Uterus (tissue), 2 donors: Measurements from ENCODE around the gene TDRD9.

Experiments
- POLR2A ChIP-seq, 2 donors: fragments of 450-650 bp; IDR thresholded peaks; one replicate each; pipeline ENCODE4 v1.6.1; 2016; ENCODE audit warnings: antibody characterized with exemption in 2 of 2, mild to moderate bottlenecking in 1 of 2, moderate library complexity in 1 of 2
- TF ChIP-seq, protein P1 (sequence below), 4 experiments: fragments of 200-600 bp in 2 of 4; fragments of 450-650 bp in 2 of 4; sonication (generic) in 2 of 4; IDR thresholded peaks; one replicate each; pipeline ENCODE4 v1.5.1; 2016 to 2019; ENCODE audit warnings: antibody characterized with exemption in 4 of 4, mild to moderate bottlenecking in 2 of 4, moderate library complexity in 1 of 4

DNA sequence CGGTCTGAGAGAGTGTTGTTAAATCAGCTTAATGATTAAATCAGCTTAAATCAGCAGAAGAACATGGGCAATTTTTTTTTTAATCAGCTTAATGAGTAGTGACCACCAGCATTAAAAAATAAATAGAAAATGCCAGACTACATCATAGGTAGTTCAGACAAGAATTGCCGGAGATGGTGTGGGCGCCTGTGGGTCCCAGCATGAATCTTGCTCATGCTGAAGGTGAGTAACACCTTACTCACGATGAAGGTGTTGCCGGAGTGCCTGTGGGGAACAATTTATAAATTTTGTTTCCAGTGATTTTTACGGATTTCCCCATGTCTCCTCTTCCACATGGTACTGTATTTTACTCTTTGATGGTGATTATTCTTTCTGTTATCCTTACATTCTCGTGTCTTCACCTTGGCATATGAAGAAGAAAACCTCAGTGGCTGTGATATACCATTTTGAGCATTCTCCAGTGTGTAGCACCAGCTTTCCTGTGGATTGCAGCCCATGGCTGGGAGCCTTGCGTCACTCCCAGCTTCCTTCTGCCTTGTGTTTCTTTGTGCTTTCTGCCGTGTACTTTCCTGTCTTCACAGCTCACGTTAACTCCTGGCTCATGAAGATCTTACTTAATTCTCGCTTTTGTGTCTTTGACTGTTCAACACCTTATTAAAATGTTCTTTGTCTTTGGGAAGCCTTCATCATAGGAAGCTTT lies 4.7 kb downstream of the TDRD9 start:
- TF ChIP-seq, protein P1, sequence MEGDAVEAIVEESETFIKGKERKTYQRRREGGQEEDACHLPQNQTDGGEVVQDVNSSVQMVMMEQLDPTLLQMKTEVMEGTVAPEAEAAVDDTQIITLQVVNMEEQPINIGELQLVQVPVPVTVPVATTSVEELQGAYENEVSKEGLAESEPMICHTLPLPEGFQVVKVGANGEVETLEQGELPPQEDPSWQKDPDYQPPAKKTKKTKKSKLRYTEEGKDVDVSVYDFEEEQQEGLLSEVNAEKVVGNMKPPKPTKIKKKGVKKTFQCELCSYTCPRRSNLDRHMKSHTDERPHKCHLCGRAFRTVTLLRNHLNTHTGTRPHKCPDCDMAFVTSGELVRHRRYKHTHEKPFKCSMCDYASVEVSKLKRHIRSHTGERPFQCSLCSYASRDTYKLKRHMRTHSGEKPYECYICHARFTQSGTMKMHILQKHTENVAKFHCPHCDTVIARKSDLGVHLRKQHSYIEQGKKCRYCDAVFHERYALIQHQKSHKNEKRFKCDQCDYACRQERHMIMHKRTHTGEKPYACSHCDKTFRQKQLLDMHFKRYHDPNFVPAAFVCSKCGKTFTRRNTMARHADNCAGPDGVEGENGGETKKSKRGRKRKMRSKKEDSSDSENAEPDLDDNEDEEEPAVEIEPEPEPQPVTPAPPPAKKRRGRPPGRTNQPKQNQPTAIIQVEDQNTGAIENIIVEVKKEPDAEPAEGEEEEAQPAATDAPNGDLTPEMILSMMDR (IDR thresholded peaks at IDR 0.05): no peak
- TF ChIP-seq POLR2A (IDR thresholded peaks at IDR 0.05): no peak
